Transverse colon (tissue), 4 donors: ENCODE data around the gene CHST13. TPM values are rescaled to one million over a fixed set of nuclear protein-coding genes. Genes with fewer than 3 reads are reported as not detected.

Source experiments
- DNase-seq: peaks from one replicate; pipeline ENCODE4 v3.0.0-alpha.2; 2019
- H3K27ac ChIP-seq, 4 donors: fragments of 200-600 bp; sonication (generic); 2 replicates each; pipeline ENCODE4 v1.5.1; 2016 to 2018; ENCODE audit warnings: inconsistent platforms in 4 of 4
- H3K27me3 ChIP-seq: fragments of 200-600 bp; sonication (generic); 2 replicates; pipeline ENCODE4 v1.5.1; 2017; ENCODE audit warnings: inconsistent platforms
- H3K36me3 ChIP-seq, 4 donors: fragments of 200-600 bp; sonication (generic); 2 replicates each; pipeline ENCODE4 v1.5.1; 2017 to 2019; ENCODE audit warnings: inconsistent platforms in 4 of 4
- H3K4me1 ChIP-seq, 4 donors: fragments of 200-600 bp; sonication (generic); 2 replicates each; pipeline ENCODE4 v1.5.1; 2017 to 2020; ENCODE audit warnings: inconsistent platforms in 4 of 4
- H3K4me3 ChIP-seq, 4 donors: fragments of 200-600 bp; sonication (generic); 1 replicate in 1 of 4; 2 replicates in 3 of 4; pipeline versions ENCODE4 v1.5.1 to v1.6.1; 2017 to 2019; ENCODE audit warnings: inconsistent platforms in 4 of 4
- H3K9me3 ChIP-seq, 2 donors: fragments of 200-600 bp; sonication (generic); 2 replicates each; pipeline ENCODE4 v1.5.1; 2017 to 2019; ENCODE audit warnings: inconsistent platforms in 2 of 2
- EP300 ChIP-seq: sonication (generic); formaldehyde crosslinking; IDR thresholded peaks from one replicate; pipeline ENCODE4 v1.6.1; 2017; ENCODE audit warnings: antibody characterized with exemption, low read depth
- POLR2A ChIP-seq: fragments of 450-650 bp; IDR thresholded peaks from one replicate; pipeline ENCODE4 v1.6.1; 2016; ENCODE audit warnings: antibody characterized with exemption, mild to moderate bottlenecking, moderate library complexity
- POLR2AphosphoS5 ChIP-seq, 3 donors: sonication (generic); formaldehyde crosslinking; IDR thresholded peaks; one replicate each; pipeline ENCODE4 v1.6.1; 2016; ENCODE audit warnings: antibody characterized with exemption in 3 of 3
- WGBS, 2 donors: methylation state at CpG; one replicate each; pipeline ENCODE4 v1.1.5; 2018; ENCODE audit warnings: low coverage in 1 of 2; 5-methylcytosine and 5-hydroxymethylcytosine counted together
- in situ Hi-C, 4 donors: fragments of 200-750 bp; cut with MboI; loops; one replicate each; pipeline versions ENCODE4 v1.15.0 to v1.15.1; 2017; ENCODE audit warnings: low sequenced_read_pairs in 3 of 4, low pct_ligation_motif_present in 1 of 4, low pct_unique_long_range_greater_than_20kb in 1 of 4
- intact Hi-C: fragments of 100-400 bp; cut with DNase I; formaldehyde crosslinking; loops from one replicate; pipeline ENCODE4 v1.15.1; 2023; ENCODE audit warnings: low total_unique reads
- total RNA-seq, 4 donors: library from RNA; depleted of rRNA; stranded (reverse); fragments of >200 nt; gene quantifications; one replicate each; pipeline ENCODE4 v1.1.0, GENCODE V29; 2016
- TF ChIP-seq, protein P1 (sequence below), 5 experiments: fragments of 200-600 bp in 3 of 5; fragments of 450-650 bp in 2 of 5; sonication (generic) in 3 of 5; IDR thresholded peaks; 1 replicate in 2 of 5; 2 replicates in 3 of 5; pipeline ENCODE4 v1.5.1; 2016 to 2017; ENCODE audit warnings: antibody characterized with exemption in 5 of 5, inconsistent platforms in 3 of 5, mild to moderate bottlenecking in 2 of 5, moderate library complexity in 1 of 5

The CHST13 gene
- total RNA-seq, 4 donors from 2014 or later = 2.0 to 6.4 (median 4.9) TPM; not detected in 1

DNA sequence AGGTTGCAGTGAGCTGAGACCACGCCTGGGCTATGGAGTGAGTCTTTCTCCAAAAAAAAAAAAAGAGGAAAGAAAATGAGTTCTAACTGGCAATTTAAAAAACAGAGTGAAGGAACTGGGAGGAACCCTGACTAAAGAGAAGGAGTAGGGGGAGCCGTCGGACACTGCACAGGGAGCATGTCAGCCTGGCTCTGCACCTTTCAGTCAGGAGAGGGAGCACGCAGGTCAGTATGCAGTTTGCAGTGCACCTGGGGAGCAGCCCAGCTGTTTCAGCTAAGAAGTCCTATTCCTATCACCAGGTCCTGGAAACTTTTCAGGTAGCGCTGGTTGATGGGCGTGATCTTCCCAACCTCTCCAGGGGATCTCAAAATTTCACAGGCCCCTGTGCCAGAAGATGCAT, 33.3 kb upstream of the CHST13 start:
- Histone ChIP-seq H3K27me3 (no peaks in the 10 kb centered on the region), H3K9me3 (no peaks in the 10 kb centered on the region), H3K27ac (no peak overlapping the region), H3K36me3 (no peaks in the 10 kb centered on the region), H3K4me3 (no peak overlapping the region), H3K4me1 (no peaks in the 10 kb centered on the region)
- intact Hi-C loops = no loop called here
- no peak for DNase-seq
- 50 to 66% methylated on average over 4 to 6 of the region's 6 CpGs for WGBS, 2 donors
- TF ChIP-seq POLR2AphosphoS5 (IDR thresholded peaks at IDR 0.05) = no peak
- TF ChIP-seq POLR2A = no peak
- in situ Hi-C loops = no loop called here

DNA sequence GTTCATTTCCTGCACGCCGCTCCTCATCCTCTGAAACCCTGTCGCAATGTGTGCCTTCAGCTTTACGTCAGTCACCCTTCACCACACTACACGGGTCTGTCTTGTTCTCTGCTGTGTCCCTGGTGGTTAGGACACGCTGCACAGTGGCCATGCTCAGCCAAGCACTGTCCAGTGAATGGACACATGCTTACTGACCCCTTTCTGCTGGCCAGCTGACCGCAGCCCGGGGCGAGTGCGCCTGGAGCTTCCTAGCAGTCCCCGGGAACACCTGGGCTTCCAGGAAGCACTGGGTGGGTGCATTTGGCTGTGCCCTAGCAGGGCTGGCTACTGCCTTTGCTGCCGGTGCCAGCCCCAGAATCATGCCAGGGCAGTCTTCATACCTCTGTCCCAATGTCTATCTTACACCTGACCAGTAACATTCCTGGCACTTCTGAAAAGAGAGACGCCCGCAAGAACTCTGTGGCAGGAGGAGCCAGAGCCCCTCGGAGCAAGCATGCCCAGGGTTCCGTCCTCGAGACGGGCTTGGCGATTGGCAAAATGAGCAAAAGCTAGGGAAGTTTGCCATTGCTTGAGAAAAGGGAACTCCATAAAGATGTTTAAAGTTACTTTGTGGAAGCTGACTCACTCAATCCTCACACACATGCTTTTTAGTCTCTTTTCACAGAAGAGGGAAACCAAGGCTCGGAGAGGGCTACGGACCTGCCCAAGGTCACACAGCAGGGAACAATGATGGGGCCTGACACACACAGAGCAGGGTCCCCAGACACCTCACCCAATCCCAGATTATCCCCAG, 32.5 kb upstream of the CHST13 start:
- Histone ChIP-seq H3K27ac (no peak overlapping the region), H3K9me3 (no peaks in the 10 kb centered on the region), H3K4me1 (no peaks in the 10 kb centered on the region), H3K27me3 (no peaks in the 10 kb centered on the region), H3K36me3 (no peaks in the 10 kb centered on the region), H3K4me3 (no peak overlapping the region)
- intact Hi-C loops = no loop called here
- DNase-seq = no peak
- no peak for TF ChIP-seq POLR2AphosphoS5 (IDR thresholded peaks at IDR 0.05)
- TF ChIP-seq EP300 = no peak
- no peak for TF ChIP-seq POLR2A
- TF ChIP-seq, protein P1, sequence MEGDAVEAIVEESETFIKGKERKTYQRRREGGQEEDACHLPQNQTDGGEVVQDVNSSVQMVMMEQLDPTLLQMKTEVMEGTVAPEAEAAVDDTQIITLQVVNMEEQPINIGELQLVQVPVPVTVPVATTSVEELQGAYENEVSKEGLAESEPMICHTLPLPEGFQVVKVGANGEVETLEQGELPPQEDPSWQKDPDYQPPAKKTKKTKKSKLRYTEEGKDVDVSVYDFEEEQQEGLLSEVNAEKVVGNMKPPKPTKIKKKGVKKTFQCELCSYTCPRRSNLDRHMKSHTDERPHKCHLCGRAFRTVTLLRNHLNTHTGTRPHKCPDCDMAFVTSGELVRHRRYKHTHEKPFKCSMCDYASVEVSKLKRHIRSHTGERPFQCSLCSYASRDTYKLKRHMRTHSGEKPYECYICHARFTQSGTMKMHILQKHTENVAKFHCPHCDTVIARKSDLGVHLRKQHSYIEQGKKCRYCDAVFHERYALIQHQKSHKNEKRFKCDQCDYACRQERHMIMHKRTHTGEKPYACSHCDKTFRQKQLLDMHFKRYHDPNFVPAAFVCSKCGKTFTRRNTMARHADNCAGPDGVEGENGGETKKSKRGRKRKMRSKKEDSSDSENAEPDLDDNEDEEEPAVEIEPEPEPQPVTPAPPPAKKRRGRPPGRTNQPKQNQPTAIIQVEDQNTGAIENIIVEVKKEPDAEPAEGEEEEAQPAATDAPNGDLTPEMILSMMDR (IDR thresholded peaks at IDR 0.05) = no peak
- 87% methylated on average over 18 of the region's 21 CpGs; no CpG with 5 or more reads in 1 of the 2 donors for WGBS, 2 donors
- in situ Hi-C loops = no loop called here

DNA sequence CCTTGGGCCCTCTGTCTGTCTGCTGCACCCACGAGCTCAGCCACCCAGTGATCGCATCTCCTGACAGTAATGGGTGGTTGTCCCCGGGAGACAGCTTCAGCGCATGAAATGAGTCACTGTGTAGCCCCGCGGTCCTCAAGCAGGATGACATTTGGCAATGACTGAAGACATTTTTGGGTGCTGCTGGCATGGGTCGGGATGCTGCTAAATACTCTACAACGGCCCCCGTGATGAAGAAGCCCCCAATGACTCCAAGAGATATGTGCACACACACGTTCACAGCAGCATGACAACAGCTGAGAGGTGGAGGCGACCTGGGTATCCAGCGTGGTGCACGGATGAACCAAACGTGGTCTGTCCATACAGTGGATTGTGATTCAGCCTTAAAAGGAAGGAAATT, 30.9 kb upstream of the CHST13 start:
- 75% methylated on average over 14 of the region's 14 CpGs; no CpG with 5 or more reads in 1 of the 2 donors for WGBS, 2 donors
- no peaks in the 10 kb centered on the region for H3K4me1 ChIP-seq
- in situ Hi-C loops = no loop called here
- no peaks in the 10 kb centered on the region for H3K36me3 ChIP-seq
- intact Hi-C loops = no loop called here
- TF ChIP-seq POLR2AphosphoS5 (IDR thresholded peaks at IDR 0.05) = no peak
- TF ChIP-seq EP300 = no peak
- TF ChIP-seq, protein P1 (IDR thresholded peaks at IDR 0.05) = no peak
- TF ChIP-seq POLR2A = no peak
- H3K4me3 ChIP-seq = no peak overlapping the region
- H3K9me3 ChIP-seq = no peaks in the 10 kb centered on the region
- H3K27me3 ChIP-seq = no peaks in the 10 kb centered on the region
- no peak overlapping the region for H3K27ac ChIP-seq
- DNase-seq = no peak

DNA sequence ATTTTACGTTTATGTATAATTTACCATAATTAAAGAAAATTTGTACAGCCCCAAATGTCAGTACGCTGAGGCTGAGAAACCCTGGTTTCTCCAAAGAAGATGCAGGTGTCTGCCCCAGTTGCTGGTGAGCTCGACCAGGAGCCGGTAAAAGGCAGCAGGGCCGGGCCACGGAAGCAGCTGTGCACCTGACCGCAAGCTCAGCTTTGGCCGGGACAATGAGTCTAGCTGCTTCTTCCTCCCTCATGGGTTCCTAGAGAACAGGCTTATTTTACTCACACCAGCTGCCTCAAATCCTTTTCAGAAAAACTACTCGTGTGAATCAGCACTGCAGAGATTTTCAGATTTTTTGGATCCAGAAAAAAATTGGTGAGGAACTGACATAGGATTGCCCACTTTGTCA, 30.2 kb upstream of the CHST13 start:
- no peak for DNase-seq
- Histone ChIP-seq H3K4me1 (no peaks in the 10 kb centered on the region), H3K36me3 (no peaks in the 10 kb centered on the region), H3K4me3 (no peak overlapping the region), H3K27ac (no peak overlapping the region), H3K9me3 (no peaks in the 10 kb centered on the region), H3K27me3 (no peaks in the 10 kb centered on the region)
- no peak for TF ChIP-seq POLR2AphosphoS5 (IDR thresholded peaks at IDR 0.05)
- TF ChIP-seq POLR2A = no peak
- TF ChIP-seq, protein P1 (IDR thresholded peaks at IDR 0.05) = no peak
- no peak for TF ChIP-seq EP300
- in situ Hi-C loops (no loop called here), intact Hi-C loops (no loop called here)
- 64 to 66% methylated on average over 7 to 9 of the region's 9 CpGs for WGBS, 2 donors
